OCI-LY3 (cell line): Measurements from ENCODE around the gene KIF6.

Experiments used
- CTCF ChIP-seq: fragments of 200-600, 300-600 bp; sonication (generic); IDR thresholded peaks from 2 replicates; pipeline ENCODE4 v1.5.1; 2014; ENCODE audit warnings: antibody characterized with exemption, low read length, low read depth
- EZH2phosphoT487 ChIP-seq: fragments of 200-600 bp; shearing (Covaris generic); IDR thresholded peaks from 2 replicates; pipeline ENCODE4 v1.6.1; 2018; ENCODE audit warnings: antibody characterized with exemption, mixed run types, low read depth

- no peak for TF ChIP-seq CTCF
- no peak for TF ChIP-seq EZH2phosphoT487
Measured at GRCh38 chr6:39430446-39430845, 294.8 kb downstream of the KIF6 start.
